Cardiac septum (tissue), 1 donor: Measurements from ENCODE around the gene ASH1L. TPM values are rescaled to one million over a fixed set of nuclear protein-coding genes. Genes with fewer than 3 reads are reported as not detected.
"Not testable (repeated sequence)": the region's sequence is repeated elsewhere in the genome, so short reads cannot be mapped to it uniquely, and the experiment has no call there.

Source experiments
- DNase-seq: peaks from one replicate; pipeline ENCODE4 v3.0.0-alpha.2; 2020; ENCODE audit warnings: low spot score
- intact Hi-C: fragments of 100-400 bp; cut with DNase I; formaldehyde crosslinking; loops from one replicate; pipeline ENCODE4 v1.14.0; 2022
- total RNA-seq: library from RNA; stranded (reverse); fragmentation: NEBNext Ultra II Directional; extraction: Animal tissue kit (Norgen Biotek cat#: 25700); gene quantifications from one replicate; pipeline ENCODE4 v1.2.1, GENCODE V29; 2021
- donor health status: DM: no; HTN: no; CAD: no.

ASH1L gene
- total RNA-seq, 1 donor from 2014 or later = 55.4 TPM

GRCh38 chr1:155569988-155570592, 7.5 kb upstream of the ASH1L start:
- no peak for DNase-seq
- intact Hi-C loops = no loop called here

- DNase-seq = not testable (repeated sequence)
- intact Hi-C loops = loop anchor here (2.0 kb wide), 1 partner anchor 239 kb away; no protein-coding TSS in a partner anchor
Observed at GRCh38 chr1:155563377-155564022, 897 bp upstream of the ASH1L start.

- DNase-seq = peak; percentile 78
- intact Hi-C loops = loop anchor here (2.0 kb wide), 1 partner anchor 237 kb away; no protein-coding TSS in a partner anchor
Observed at GRCh38 chr1:155561779-155562580, 623 bp downstream of the ASH1L start.

GRCh38 chr1:155555915-155556314, 6.7 kb downstream of the ASH1L start:
- no peak for DNase-seq
- intact Hi-C loops = no loop called here

GRCh38 chr1:155553349-155553748, 9.3 kb downstream of the ASH1L start:
- intact Hi-C loops = no loop called here

GRCh38 chr1:155548706-155549105, 13.9 kb downstream of the ASH1L start:
- intact Hi-C loops = no loop called here
- no peak for DNase-seq

More at GRCh38 chr1:155553349-155553748, 9.3 kb downstream of the ASH1L start:
- no peak for DNase-seq

- intact Hi-C loops = no loop called here
- no peak for DNase-seq
Observed at GRCh38 chr1:155540000-155540874, 22.4 kb downstream of the ASH1L start.

GRCh38 chr1:155537193-155537592, 25.4 kb downstream of the ASH1L start:
- intact Hi-C loops = no loop called here
- DNase-seq = no peak

GRCh38 chr1:155531624-155532023, 31.0 kb downstream of the ASH1L start:
- intact Hi-C loops = no loop called here

GRCh38 chr1:155529929-155530328, 32.7 kb downstream of the ASH1L start:
- no peak for DNase-seq
- intact Hi-C loops = no loop called here

More at GRCh38 chr1:155531624-155532023, 31.0 kb downstream of the ASH1L start:
- no peak for DNase-seq

- no peak for DNase-seq
- intact Hi-C loops = no loop called here
Observed at GRCh38 chr1:155529109-155529508, 33.5 kb downstream of the ASH1L start.

GRCh38 chr1:155527677-155528076, 34.9 kb downstream of the ASH1L start:
- DNase-seq = no peak
- intact Hi-C loops = no loop called here

GRCh38 chr1:155526356-155526755, 36.2 kb downstream of the ASH1L start:
- intact Hi-C loops = no loop called here
- no peak for DNase-seq

- DNase-seq = no peak
- intact Hi-C loops = no loop called here
Observed at GRCh38 chr1:155522069-155522468, 40.5 kb downstream of the ASH1L start.

GRCh38 chr1:155518484-155518883, 44.1 kb downstream of the ASH1L start:
- intact Hi-C loops = no loop called here
- no peak for DNase-seq

- intact Hi-C loops = no loop called here
- no peak for DNase-seq
Observed at GRCh38 chr1:155514582-155515187, 47.9 kb downstream of the ASH1L start.

GRCh38 chr1:155513300-155513916, 49.2 kb downstream of the ASH1L start:
- intact Hi-C loops = no loop called here
- DNase-seq = no peak

GRCh38 chr1:155511385-155511784, 51.2 kb downstream of the ASH1L start:
- intact Hi-C loops = not testable (repeated sequence)

GRCh38 chr1:155509064-155509463, 53.5 kb downstream of the ASH1L start:
- intact Hi-C loops = no loop called here

More at GRCh38 chr1:155511385-155511784, 51.2 kb downstream of the ASH1L start:
- not testable (repeated sequence) for DNase-seq

More at GRCh38 chr1:155509064-155509463, 53.5 kb downstream of the ASH1L start:
- DNase-seq = no peak
